Stimulated activated CD4-positive, alpha-beta T cell treated with anti-CD3 and anti-CD28 coated beads, Interleukin-15, amount 100 ng/mL, for 1 hour (primary cell): ENCODE results near the gene TMEM270.
"Not testable (repeated sequence)": the region's sequence is repeated elsewhere in the genome, so short reads cannot be mapped to it uniquely, and the experiment has no call there.

Source experiments
- DNase-seq, 2 donors: peaks; one replicate each; pipeline ENCODE4 v3.0.0-alpha.2; 2020; ENCODE audit warnings: low read depth in 1 of 2, low spot score in 1 of 2

The TMEM270 gene, protein sequence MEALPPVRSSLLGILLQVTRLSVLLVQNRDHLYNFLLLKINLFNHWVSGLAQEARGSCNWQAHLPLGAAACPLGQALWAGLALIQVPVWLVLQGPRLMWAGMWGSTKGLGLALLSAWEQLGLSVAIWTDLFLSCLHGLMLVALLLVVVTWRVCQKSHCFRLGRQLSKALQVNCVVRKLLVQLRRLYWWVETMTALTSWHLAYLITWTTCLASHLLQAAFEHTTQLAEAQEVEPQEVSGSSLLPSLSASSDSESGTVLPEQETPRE

DNA sequence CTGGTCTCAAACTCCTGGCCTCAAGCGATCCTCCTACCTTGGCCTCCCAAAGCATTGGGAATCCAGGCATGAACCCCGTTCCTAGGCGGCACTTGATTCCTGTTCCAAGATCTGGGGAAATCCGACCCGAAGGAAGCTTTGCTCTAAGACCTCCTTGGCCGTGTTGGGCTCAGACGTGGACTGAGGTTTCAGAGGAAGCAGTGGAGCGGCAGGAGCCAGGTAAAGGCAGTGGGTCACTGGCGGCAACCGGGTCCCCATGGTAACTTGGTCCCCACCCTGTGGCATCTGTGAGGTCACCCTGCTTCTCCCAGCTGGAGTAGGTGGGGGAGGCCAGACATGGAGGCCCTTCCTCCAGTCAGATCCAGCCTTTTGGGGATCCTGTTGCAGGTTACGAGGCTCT is at the start of gene TMEM270:
TMEM270 (plus strand) TSS at position 301 of the 400 bp plus-strand sequence; CDS start at position 337, 36 bp downstream.
- DNase-seq, result no peak

- DNase-seq, result peak; percentile 30 to 36
These were observed 49.2 kb upstream of the TMEM270 start for GRCh38 chr7:73811760-73812168.

- DNase-seq, result no peak
These were observed 48.0 kb upstream of the TMEM270 start for GRCh38 chr7:73812996-73813395.

DNA sequence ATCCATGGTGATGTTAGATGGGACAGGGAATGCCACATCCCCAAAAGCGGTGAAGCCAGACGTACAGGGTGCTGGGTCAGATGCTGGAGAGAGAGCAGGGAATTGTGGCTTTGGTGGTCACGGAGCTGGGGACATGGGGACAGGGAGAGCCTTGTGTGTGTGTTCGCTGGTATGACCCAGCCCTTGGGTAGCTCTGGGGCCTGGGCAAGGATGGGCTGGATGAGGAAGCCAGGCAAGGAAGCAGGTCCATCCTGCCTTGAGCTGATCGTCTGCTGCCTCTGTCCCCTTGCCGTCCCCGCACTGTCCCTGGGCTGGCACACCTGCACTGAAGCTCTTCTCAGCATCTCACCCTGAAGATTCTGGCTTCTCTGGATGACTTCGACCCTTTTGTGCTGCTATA is 45.5 kb upstream of the TMEM270 start:
- DNase-seq, result no peak

- no peak for DNase-seq
These were observed 43.8 kb upstream of the TMEM270 start for GRCh38 chr7:73817121-73817520.

- no peak for DNase-seq
These were observed 40.9 kb upstream of the TMEM270 start for GRCh38 chr7:73820013-73820412.

- not testable (repeated sequence) for DNase-seq
These were observed 39.2 kb upstream of the TMEM270 start for GRCh38 chr7:73821597-73822285.

DNA sequence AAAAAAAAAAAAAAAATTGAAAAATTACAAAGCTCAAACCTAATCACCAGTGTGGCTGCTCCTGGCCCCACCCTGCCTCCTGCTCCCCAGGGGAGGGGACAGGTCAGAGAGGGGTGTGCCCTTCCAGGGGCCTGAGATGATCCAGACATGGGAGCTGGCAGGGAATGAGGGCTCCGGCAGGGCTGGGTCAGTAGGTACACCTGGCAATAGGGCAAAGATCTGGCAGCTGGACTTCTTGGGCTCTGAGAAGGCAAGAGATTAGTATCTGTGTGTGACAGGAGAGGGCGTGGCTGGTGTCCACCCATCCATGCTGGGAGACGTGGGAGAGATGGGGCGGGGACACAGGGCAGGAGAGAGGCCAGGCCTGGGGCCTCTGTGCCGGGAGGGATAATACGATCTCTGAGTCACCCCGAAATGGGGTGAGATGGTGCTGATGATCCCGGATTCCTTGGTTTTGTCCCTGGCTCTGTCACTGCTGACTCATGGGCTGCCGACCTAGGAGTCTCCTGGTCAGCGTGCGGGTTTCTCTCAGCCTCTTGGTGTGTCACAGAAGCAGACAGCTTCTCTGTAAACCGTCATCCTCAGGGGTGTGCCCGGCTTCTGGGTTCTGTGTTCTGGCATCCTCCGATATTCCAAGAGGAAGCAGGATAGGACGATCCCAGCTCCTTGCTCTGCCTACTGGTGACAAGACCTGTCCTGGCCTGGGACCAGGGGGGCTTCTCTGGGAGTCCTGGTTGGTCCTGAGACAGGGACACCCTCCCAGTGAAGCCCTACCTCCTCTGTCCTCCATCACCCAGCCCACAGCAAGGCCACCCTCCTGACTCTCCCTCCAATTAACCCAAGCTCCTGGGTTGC is 38.4 kb upstream of the TMEM270 start:
- no peak for DNase-seq

DNA sequence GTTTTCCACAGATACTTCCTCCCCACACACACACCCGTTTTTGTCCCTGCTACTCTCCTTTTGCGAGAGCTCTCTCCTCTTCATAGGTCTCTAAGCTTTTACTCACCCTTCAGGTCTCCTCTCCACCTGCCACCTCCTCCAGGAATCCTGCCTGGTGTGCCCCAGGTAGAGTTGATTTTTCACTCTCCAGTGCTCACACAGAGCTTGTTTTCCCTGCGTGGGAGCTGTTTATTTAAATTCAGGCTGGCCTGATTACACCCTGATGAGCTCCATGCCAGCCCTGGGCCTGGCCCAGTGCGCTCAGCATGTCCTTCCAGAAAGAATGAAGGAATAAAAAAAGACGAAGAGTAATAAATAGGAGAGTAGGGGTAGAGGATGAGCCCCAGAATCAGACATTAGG is 37.7 kb upstream of the TMEM270 start:
- DNase-seq, result no peak

- no peak for DNase-seq
These were observed 36.9 kb upstream of the TMEM270 start for GRCh38 chr7:73823873-73824592.

DNA sequence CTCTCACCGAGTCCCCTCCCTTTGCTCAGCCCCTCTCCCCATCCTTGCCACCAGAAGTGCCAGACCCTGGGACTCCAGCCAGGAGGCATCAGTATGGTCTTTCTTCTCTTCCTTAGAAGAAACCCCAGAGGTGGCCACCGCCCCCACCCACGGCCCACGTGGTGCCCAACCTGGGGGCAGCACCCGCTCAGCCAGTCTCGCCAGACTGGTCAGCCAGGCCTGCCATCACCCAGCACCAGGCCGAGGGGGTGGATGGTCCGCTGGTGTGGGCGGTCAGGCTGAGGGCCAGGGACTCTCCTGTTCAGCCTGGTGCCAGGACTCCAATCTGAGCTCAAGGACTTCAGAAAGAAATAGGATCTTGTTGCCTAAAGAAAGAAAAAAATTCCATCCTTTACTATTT is 36.0 kb upstream of the TMEM270 start:
- no peak for DNase-seq

DNA sequence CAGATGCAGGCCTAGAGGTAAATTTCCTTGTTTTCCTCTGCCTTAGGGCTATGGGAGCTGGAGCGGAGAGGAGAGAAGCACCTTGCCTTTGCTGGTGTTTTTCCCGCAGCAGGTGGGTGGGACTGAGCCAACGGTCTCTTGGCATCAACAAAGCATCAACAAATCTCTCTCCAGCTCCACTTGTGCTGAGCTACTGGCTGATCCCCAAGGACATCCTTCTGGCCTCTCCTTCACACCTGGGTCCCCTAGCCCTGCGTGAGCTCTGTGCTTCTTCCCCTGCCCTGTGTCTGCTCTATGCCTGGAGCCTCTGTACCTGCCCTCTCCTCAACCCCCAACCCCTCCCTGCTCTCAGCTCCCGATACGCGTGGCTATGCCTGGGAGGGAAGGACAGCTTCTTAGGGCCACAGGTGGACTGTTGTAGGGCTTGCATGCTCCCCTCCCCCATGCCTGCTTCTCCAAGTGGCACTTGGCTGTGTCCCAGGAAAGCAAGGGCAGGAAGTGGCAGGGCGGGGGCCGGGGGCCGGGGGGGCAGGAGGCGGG is 33.3 kb upstream of the TMEM270 start:
- no peak for DNase-seq

- DNase-seq, result no peak
These were observed 32.7 kb upstream of the TMEM270 start for GRCh38 chr7:73828107-73828803.

DNA sequence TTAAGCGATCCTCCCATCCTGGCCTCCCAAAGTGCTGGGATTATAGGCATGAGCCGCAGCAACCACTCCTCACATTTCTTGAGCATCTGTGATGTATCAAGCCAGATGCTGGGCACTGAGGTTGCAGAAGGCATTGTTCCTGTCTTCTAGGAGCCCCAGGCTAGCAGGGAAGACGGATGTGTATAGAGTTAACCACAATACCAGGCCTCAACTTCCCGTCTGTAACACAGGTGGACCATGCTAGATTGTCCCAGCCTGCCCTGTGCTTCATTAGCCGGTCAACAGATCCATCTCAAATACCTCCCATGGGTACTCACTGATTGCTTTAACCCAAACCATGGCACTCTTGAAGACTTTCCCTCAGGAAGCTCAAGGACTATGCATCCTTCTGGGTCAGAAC is 32.0 kb upstream of the TMEM270 start:
- DNase-seq, result no peak

DNA sequence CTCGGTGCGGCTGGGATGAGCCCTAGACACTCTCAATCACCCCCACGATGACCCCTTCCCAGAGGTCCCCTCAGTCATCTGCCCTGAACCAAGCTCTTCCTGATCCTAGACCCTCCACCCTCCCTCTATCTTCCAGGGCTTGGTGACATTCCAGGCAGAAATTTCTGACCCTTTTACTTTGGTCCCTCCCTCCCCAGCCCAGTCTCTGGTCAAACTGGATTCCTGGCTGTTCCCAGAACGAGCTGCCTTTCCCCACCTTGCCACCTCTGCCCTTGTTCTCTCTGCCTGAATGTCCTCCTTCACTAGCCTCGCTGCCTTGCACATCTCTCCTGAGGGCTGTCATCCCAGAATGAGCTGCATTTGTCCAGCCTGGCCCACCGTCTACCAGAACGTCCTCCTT is 31.5 kb upstream of the TMEM270 start:
- DNase-seq, result no peak

- DNase-seq, result no peak
These were observed 30.9 kb upstream of the TMEM270 start for GRCh38 chr7:73829921-73830680.

DNA sequence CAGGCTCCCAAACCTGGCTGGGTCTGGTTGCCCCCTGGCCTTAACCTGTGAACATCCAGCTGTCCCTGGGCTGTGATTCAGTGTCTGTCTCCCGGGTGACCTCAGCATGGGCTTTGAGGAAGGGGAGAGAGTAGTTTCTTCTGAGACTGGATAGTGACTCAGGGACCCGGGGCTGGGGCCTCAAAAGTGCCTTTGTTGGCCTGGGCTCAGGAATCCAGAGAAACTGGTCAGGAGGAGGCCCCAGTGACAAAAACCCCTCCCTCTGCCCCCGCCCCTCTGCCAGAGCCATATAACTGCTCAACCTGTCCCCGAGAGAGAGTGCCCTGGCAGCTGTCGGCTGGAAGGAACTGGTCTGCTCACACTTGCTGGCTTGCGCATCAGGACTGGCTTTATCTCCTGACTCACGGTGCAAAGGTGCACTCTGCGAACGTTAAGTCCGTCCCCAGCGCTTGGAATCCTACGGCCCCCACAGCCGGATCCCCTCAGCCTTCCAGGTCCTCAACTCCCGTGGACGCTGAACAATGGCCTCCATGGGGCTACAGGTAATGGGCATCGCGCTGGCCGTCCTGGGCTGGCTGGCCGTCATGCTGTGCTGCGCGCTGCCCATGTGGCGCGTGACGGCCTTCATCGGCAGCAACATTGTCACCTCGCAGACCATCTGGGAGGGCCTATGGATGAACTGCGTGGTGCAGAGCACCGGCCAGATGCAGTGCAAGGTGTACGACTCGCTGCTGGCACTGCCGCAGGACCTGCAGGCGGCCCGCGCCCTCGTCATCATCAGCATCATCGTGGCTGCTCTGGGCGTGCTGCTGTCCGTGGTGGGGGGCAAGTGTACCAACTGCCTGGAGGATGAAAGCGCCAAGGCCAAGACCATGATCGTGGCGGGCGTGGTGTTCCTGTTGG is 30.0 kb upstream of the TMEM270 start, which contains the start of gene CLDN4:
CLDN4 (plus strand) TSS at position 316 of the 903 bp plus-strand sequence; CDS start at position 522, 206 bp downstream.
- DNase-seq, result no peak

- no peak for DNase-seq
These were observed 29.4 kb upstream of the TMEM270 start for GRCh38 chr7:73831584-73831833.
